K562 (cell line): ENCODE measurements around the gene TESK1. TPM values are rescaled to one million over a fixed set of nuclear protein-coding genes. Genes with fewer than 3 reads are reported as not detected.

ENCODE experiments used
- CBX1 ChIP-seq: sonication (generic); IDR thresholded peaks from 2 replicates; pipeline ENCODE4 v1.6.1; 2016; ENCODE audit warnings: antibody characterized with exemption, low read depth, mild to moderate bottlenecking
- FOXK2 ChIP-seq, 2 experiments: fragments of 450-650 bp; IDR thresholded peaks in 1 of 2; conservative IDR thresholded peaks in 1 of 2; 2 replicates each; pipeline ENCODE4 v1.6.1; 2016; ENCODE audit warnings: low read depth in 2 of 2, mild to moderate bottlenecking in 1 of 2
- LEF1 ChIP-seq: fragments of 450-650 bp; IDR thresholded peaks from 2 replicates; pipeline ENCODE4 v1.6.1; 2016; ENCODE audit warnings: mild to moderate bottlenecking
- MAZ ChIP-seq, 2 experiments: fragments of 450-650 bp in 1 of 2; sonication (generic) in 1 of 2; formaldehyde crosslinking; IDR thresholded peaks in 1 of 2; conservative IDR thresholded peaks in 1 of 2; 2 replicates each; pipeline versions ENCODE4 v1.4.0 to v1.5.0; 2020; ENCODE audit warnings: mild to moderate bottlenecking in 1 of 2, missing genetic modification reagents in 1 of 2
- NCOA1 ChIP-seq: fragments of 450-650 bp; IDR thresholded peaks from 2 replicates; pipeline ENCODE4 v1.6.1; 2016; ENCODE audit warnings: low read depth
- NCOR1 ChIP-seq: fragments of 450-650 bp; IDR thresholded peaks from 2 replicates; pipeline ENCODE4 v1.6.1; 2016; ENCODE audit warnings: mild to moderate bottlenecking, moderate library complexity
- NFXL1 ChIP-seq: fragments of 450-650 bp; formaldehyde crosslinking; IDR thresholded peaks from 2 replicates; pipeline ENCODE4 v1.4.0; 2021; ENCODE audit warnings: mild to moderate bottlenecking
- PCBP1 ChIP-seq: fragments of 200-400 bp; formaldehyde crosslinking; IDR thresholded peaks from 2 replicates; pipeline ENCODE4 v1.6.1; 2018; ENCODE audit warnings: mild to moderate bottlenecking, low read depth, low read length; ENCODE audit not compliant: poor library complexity, severe bottlenecking
- PHF21A ChIP-seq: fragments of 450-650 bp; IDR thresholded peaks from 2 replicates; pipeline ENCODE4 v1.6.1; 2017; ENCODE audit warnings: low read depth, borderline replicate concordance
- THRAP3 ChIP-seq: fragments of 450-650 bp; IDR thresholded peaks from 2 replicates; pipeline ENCODE4 v1.6.1; 2016; ENCODE audit warnings: mild to moderate bottlenecking, inconsistent platforms, borderline replicate concordance
- ZBED1 ChIP-seq: IDR thresholded peaks from 2 replicates; pipeline ENCODE4 v1.6.1; 2014
- ZC3H4 ChIP-seq: sonication (generic); formaldehyde crosslinking; IDR thresholded peaks from 2 replicates; pipeline ENCODE4 v1.9.0; 2021; ENCODE audit warnings: missing genetic modification reagents, borderline replicate concordance
- ZNF12 ChIP-seq: sonication (generic); formaldehyde crosslinking; IDR thresholded peaks from 2 replicates; pipeline ENCODE4 v1.4.0; 2020; ENCODE audit warnings: mild to moderate bottlenecking, missing genetic modification reagents
- ZNF778 ChIP-seq: fragments of 450-650 bp; formaldehyde crosslinking; IDR thresholded peaks from 2 replicates; pipeline ENCODE4 v1.4.0; 2020; ENCODE audit warnings: mild to moderate bottlenecking, moderate library complexity
- polyA plus RNA-seq, 8 experiments: library from polyadenylated mRNA; depleted of rRNA in 4 of 8; stranded (reverse) in 5 of 8; unstranded in 3 of 8; fragments of >200 nt; fragmentation: Nextera tagmentation in 2 of 8; fragmentation: Illumina TruSeq in 1 of 8; extraction: Ambion mirVana in 2 of 8; extraction: Trizol in 1 of 8; gene quantifications; 2 replicates each; pipeline versions ENCODE4 v1.2.1 to v1.2.3, GENCODE V29; 2011 to 2014; ENCODE audit warnings: inconsistent platforms in 1 of 8, missing spikeins in 1 of 8
- total RNA-seq, 7 experiments: library from RNA; depleted of rRNA in 6 of 7; stranded (reverse); fragments of >200 nt in 6 of 7; fragmentation: Illumina TruSeq in 2 of 7; extraction: Trizol in 2 of 7; gene quantifications; 2 replicates each; pipeline versions ENCODE4 v1.2.1 to v1.2.3, GENCODE V29; 2011 to 2021; ENCODE audit warnings: low replicate concordance in 1 of 7
- TF ChIP-seq, protein P1 (sequence below): sonication (generic); formaldehyde crosslinking; IDR thresholded peaks from 2 replicates; pipeline ENCODE4 v1.5.0; 2020; ENCODE audit warnings: missing genetic modification reagents
- TF ChIP-seq, protein P2 (sequence below): IDR thresholded peaks from 2 replicates; pipeline ENCODE4 v1.6.1; 2016; ENCODE audit warnings: missing genetic modification characterization, missing compliant biosample characterization
- TF ChIP-seq, protein P3 (sequence below): fragments of 250-450 bp; sonication (Bioruptor Pico); IDR thresholded peaks from 2 replicates; pipeline ENCODE4 v1.4.0; 2020; ENCODE audit warnings: mild to moderate bottlenecking, moderate library complexity
- TF ChIP-seq, protein P4 (sequence below): fragments of 250-450 bp; sonication (Bioruptor Pico); IDR thresholded peaks from 2 replicates; pipeline ENCODE4 v1.4.0; 2020; ENCODE audit warnings: mild to moderate bottlenecking, moderate library complexity
- TF ChIP-seq, protein P5 (sequence below): fragments of 450-650 bp; conservative IDR thresholded peaks from 2 replicates; pipeline ENCODE4 v1.6.1; 2016; ENCODE audit warnings: missing genetic modification characterization, low read depth, mild to moderate bottlenecking, missing compliant biosample characterization, moderate library complexity

The TESK1 gene
- total and polyA plus RNA-seq, 9 of the 15 experiments (the other 6 are each of a cell fraction or from before 2014, with no cell fraction given): 0.07 to 10.4 (median 4.1) TPM

DNA sequence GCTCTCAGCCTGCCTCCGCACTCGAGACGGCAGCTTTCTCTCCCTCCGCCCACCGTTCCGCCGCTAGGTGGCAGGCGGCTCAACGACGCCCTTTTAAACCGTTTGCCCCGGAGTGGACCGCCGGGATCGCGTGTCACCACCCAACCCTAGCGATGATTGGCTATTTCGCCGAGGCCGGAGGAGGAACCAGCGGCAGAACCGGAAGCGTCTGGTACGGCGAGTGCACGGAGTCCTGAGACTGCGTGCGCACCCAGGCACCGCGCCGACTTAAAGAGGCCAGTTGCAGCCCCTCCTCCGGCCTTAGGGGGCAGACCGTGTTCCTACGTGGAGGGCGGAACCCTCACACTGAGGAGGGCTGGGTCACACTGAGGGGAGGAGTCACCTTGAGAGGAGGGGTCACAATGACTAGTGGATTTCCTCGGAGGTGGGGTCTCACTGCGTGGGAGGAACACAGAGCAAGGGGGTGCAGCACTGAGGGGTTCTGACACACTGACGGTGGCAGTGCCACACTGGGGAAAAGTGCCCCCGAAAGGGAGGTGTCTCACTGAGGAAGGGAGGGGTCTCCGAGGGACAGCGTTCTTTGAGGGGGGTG lies 980 bp upstream of the TESK1 start (continued):
- no peak for TF ChIP-seq THRAP3
- TF ChIP-seq, protein P1, sequence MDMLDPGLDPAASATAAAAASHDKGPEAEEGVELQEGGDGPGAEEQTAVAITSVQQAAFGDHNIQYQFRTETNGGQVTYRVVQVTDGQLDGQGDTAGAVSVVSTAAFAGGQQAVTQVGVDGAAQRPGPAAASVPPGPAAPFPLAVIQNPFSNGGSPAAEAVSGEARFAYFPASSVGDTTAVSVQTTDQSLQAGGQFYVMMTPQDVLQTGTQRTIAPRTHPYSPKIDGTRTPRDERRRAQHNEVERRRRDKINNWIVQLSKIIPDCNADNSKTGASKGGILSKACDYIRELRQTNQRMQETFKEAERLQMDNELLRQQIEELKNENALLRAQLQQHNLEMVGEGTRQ (CRISPR knock-in tag): no peak
- no peak for TF ChIP-seq NCOR1
- TF ChIP-seq, protein P2, sequence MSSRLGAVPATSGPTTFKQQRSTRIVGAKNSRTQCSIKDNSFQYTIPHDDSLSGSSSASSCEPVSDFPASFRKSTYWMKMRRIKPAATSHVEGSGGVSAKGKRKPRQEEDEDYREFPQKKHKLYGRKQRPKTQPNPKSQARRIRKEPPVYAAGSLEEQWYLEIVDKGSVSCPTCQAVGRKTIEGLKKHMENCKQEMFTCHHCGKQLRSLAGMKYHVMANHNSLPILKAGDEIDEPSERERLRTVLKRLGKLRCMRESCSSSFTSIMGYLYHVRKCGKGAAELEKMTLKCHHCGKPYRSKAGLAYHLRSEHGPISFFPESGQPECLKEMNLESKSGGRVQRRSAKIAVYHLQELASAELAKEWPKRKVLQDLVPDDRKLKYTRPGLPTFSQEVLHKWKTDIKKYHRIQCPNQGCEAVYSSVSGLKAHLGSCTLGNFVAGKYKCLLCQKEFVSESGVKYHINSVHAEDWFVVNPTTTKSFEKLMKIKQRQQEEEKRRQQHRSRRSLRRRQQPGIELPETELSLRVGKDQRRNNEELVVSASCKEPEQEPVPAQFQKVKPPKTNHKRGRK: no peak
- TF ChIP-seq ZNF12 (CRISPR knock-in tag): no peak; the same call in 1 of the 2 replicates
- no peak for TF ChIP-seq LEF1
- TF ChIP-seq, protein P3, sequence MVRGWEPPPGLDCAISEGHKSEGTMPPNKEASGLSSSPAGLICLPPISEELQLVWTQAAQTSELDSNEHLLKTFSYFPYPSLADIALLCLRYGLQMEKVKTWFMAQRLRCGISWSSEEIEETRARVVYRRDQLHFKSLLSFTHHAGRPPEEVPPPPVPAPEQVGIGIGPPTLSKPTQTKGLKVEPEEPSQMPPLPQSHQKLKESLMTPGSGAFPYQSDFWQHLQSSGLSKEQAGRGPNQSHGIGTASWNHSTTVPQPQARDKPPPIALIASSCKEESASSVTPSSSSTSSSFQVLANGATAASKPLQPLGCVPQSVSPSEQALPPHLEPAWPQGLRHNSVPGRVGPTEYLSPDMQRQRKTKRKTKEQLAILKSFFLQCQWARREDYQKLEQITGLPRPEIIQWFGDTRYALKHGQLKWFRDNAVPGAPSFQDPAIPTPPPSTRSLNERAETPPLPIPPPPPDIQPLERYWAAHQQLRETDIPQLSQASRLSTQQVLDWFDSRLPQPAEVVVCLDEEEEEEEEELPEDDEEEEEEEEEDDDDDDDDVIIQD (CRISPR knock-in tag): no peak
- TF ChIP-seq, protein P4, sequence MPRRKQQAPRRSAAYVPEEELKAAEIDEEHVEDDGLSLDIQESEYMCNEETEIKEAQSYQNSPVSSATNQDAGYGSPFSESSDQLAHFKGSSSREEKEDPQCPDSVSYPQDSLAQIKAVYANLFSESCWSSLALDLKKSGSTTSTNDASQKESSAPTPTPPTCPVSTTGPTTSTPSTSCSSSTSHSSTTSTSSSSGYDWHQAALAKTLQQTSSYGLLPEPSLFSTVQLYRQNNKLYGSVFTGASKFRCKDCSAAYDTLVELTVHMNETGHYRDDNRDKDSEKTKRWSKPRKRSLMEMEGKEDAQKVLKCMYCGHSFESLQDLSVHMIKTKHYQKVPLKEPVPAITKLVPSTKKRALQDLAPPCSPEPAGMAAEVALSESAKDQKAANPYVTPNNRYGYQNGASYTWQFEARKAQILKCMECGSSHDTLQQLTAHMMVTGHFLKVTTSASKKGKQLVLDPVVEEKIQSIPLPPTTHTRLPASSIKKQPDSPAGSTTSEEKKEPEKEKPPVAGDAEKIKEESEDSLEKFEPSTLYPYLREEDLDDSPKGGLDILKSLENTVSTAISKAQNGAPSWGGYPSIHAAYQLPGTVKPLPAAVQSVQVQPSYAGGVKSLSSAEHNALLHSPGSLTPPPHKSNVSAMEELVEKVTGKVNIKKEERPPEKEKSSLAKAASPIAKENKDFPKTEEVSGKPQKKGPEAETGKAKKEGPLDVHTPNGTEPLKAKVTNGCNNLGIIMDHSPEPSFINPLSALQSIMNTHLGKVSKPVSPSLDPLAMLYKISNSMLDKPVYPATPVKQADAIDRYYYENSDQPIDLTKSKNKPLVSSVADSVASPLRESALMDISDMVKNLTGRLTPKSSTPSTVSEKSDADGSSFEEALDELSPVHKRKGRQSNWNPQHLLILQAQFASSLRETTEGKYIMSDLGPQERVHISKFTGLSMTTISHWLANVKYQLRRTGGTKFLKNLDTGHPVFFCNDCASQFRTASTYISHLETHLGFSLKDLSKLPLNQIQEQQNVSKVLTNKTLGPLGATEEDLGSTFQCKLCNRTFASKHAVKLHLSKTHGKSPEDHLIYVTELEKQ (CRISPR knock-in tag): no peak
- TF ChIP-seq ZNF778: no peak
- TF ChIP-seq ZC3H4 (CRISPR knock-in tag): no peak
- TF ChIP-seq MAZ (CRISPR knock-in tag; conservative IDR thresholded peaks at IDR 0.05 in 1 of 2, IDR thresholded peaks at IDR 0.05 in 1 of 2): peak; percentile 54 to 61; a peak in 2 of 4 replicates
- no peak for TF ChIP-seq PCBP1
- TF ChIP-seq, protein P5, sequence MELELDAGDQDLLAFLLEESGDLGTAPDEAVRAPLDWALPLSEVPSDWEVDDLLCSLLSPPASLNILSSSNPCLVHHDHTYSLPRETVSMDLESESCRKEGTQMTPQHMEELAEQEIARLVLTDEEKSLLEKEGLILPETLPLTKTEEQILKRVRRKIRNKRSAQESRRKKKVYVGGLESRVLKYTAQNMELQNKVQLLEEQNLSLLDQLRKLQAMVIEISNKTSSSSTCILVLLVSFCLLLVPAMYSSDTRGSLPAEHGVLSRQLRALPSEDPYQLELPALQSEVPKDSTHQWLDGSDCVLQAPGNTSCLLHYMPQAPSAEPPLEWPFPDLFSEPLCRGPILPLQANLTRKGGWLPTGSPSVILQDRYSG (tag): no peak
- no peak for TF ChIP-seq NFXL1 (CRISPR knock-in tag)
- TF ChIP-seq PHF21A: no peak
- TF ChIP-seq NCOA1: no peak
- no peak; the same call in 1 of the 2 replicates for TF ChIP-seq ZBED1
- TF ChIP-seq FOXK2 (conservative IDR thresholded peaks at IDR 0.05 in 1 of 2, IDR thresholded peaks at IDR 0.05 in 1 of 2; ENCODE audit: low read depth in 2 of 2): no peak; a peak in 2 of 4 replicates
- 0 out of 2 replicates have a peak, but pooled peaks have one; percentile 62 for TF ChIP-seq CBX1
